HL-60 (cell line): Measurements from ENCODE around the gene ATP6V0D1.

Source experiments
- POLR2AphosphoS5 ChIP-seq: IDR thresholded peaks from 2 replicates; pipeline ENCODE4 v1.6.1; 2012; ENCODE audit warnings: low read depth
- REST ChIP-seq: IDR thresholded peaks from 2 replicates; pipeline ENCODE4 v1.6.1; 2012; ENCODE audit warnings: low read depth; ENCODE audit not compliant: insufficient replicate concordance
- SPI1 ChIP-seq: IDR thresholded peaks from 2 replicates; pipeline ENCODE4 v1.6.1; 2012; ENCODE audit warnings: low read depth, mild to moderate bottlenecking, borderline replicate concordance

GRCh38 chr16:67457611-67458010 lies 23.3 kb downstream of the ATP6V0D1 start:
- TF ChIP-seq SPI1: no peak
- no peak for TF ChIP-seq REST
- TF ChIP-seq POLR2AphosphoS5: no peak
